Esophagus squamous epithelium (tissue), 4 donors: ENCODE data around the gene PIWIL4.

Experiments used
- POLR2A ChIP-seq, 4 donors: fragments of 450-650 bp; IDR thresholded peaks; one replicate each; pipeline ENCODE4 v1.6.1; 2017; ENCODE audit warnings: antibody characterized with exemption in 4 of 4, mild to moderate bottlenecking in 4 of 4, moderate library complexity in 3 of 4
- TF ChIP-seq, protein P1 (sequence below), 6 experiments: fragments of 450-650 bp in 4 of 6; fragments of 200-600 bp in 2 of 6; sonication (generic) in 2 of 6; IDR thresholded peaks; one replicate each; pipeline ENCODE4 v1.5.1; 2016 to 2019; ENCODE audit warnings: antibody characterized with exemption in 6 of 6, mild to moderate bottlenecking in 4 of 6, moderate library complexity in 4 of 6

DNA sequence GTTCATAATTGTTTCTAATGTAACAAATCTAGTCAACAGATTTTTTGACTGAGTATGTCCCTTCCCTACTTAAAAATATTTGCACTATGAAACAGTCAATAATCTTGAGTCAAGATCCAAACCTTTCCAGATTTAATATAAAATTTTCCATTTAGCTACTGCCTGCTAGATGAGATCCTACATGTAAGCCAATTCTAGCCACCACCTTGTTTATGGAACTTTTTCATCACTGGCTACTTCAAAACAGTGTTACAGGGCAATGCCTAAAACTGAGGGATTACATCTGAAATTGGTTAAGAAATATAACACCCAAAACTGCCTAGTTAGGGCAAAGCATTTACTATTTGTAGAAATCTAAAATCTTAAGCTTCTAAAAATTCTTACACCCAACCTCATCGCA lies 34.0 kb upstream of the PIWIL4 start:
- TF ChIP-seq, protein P1, sequence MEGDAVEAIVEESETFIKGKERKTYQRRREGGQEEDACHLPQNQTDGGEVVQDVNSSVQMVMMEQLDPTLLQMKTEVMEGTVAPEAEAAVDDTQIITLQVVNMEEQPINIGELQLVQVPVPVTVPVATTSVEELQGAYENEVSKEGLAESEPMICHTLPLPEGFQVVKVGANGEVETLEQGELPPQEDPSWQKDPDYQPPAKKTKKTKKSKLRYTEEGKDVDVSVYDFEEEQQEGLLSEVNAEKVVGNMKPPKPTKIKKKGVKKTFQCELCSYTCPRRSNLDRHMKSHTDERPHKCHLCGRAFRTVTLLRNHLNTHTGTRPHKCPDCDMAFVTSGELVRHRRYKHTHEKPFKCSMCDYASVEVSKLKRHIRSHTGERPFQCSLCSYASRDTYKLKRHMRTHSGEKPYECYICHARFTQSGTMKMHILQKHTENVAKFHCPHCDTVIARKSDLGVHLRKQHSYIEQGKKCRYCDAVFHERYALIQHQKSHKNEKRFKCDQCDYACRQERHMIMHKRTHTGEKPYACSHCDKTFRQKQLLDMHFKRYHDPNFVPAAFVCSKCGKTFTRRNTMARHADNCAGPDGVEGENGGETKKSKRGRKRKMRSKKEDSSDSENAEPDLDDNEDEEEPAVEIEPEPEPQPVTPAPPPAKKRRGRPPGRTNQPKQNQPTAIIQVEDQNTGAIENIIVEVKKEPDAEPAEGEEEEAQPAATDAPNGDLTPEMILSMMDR (IDR thresholded peaks at IDR 0.05) = no peak
- TF ChIP-seq POLR2A (IDR thresholded peaks at IDR 0.05) = no peak
